ENCODE results near the gene YBEY. TPM values are rescaled to one million over a fixed set of nuclear protein-coding genes. Genes with fewer than 3 reads are reported as not detected.
A peak's percentile ranks its signal among the peaks of the same experiment; 100 is the strongest.

YBEY gene
- total and polyA plus RNA-seq, 2 of the 13 experiments (the other 11 are each of a cell fraction or from before 2014, with no cell fraction given) = 6.5 to 8.9 TPM

- TF ChIP-seq, protein P1, sequence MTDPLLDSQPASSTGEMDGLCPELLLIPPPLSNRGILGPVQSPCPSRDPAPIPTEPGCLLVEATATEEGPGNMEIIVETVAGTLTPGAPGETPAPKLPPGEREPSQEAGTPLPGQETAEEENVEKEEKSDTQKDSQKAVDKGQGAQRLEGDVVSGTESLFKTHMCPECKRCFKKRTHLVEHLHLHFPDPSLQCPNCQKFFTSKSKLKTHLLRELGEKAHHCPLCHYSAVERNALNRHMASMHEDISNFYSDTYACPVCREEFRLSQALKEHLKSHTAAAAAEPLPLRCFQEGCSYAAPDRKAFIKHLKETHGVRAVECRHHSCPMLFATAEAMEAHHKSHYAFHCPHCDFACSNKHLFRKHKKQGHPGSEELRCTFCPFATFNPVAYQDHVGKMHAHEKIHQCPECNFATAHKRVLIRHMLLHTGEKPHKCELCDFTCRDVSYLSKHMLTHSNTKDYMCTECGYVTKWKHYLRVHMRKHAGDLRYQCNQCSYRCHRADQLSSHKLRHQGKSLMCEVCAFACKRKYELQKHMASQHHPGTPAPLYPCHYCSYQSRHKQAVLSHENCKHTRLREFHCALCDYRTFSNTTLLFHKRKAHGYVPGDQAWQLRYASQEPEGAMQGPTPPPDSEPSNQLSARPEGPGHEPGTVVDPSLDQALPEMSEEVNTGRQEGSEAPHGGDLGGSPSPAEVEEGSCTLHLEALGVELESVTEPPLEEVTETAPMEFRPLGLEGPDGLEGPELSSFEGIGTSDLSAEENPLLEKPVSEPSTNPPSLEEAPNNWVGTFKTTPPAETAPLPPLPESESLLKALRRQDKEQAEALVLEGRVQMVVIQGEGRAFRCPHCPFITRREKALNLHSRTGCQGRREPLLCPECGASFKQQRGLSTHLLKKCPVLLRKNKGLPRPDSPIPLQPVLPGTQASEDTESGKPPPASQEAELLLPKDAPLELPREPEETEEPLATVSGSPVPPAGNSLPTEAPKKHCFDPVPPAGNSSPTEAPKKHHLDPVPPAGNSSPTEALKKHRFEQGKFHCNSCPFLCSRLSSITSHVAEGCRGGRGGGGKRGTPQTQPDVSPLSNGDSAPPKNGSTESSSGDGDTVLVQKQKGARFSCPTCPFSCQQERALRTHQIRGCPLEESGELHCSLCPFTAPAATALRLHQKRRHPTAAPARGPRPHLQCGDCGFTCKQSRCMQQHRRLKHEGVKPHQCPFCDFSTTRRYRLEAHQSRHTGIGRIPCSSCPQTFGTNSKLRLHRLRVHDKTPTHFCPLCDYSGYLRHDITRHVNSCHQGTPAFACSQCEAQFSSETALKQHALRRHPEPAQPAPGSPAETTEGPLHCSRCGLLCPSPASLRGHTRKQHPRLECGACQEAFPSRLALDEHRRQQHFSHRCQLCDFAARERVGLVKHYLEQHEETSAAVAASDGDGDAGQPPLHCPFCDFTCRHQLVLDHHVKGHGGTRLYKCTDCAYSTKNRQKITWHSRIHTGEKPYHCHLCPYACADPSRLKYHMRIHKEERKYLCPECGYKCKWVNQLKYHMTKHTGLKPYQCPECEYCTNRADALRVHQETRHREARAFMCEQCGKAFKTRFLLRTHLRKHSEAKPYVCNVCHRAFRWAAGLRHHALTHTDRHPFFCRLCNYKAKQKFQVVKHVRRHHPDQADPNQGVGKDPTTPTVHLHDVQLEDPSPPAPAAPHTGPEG (CRISPR knock-in tag; IDR thresholded peaks at IDR 0.05) = no peak
- TF ChIP-seq MXI1 (IDR thresholded peaks at IDR 0.05; ENCODE audit: borderline replicate concordance, low read depth, low read length) (no peak), KDM3A (CRISPR knock-in tag; IDR thresholded peaks at IDR 0.05; ENCODE audit: low read depth) (no peak), XBP1 (CRISPR knock-in tag; IDR thresholded peaks at IDR 0.05) (no peak)
Observed at GRCh38 chr21:46265736-46266525, 20.2 kb upstream of the YBEY start (continued).

DNA sequence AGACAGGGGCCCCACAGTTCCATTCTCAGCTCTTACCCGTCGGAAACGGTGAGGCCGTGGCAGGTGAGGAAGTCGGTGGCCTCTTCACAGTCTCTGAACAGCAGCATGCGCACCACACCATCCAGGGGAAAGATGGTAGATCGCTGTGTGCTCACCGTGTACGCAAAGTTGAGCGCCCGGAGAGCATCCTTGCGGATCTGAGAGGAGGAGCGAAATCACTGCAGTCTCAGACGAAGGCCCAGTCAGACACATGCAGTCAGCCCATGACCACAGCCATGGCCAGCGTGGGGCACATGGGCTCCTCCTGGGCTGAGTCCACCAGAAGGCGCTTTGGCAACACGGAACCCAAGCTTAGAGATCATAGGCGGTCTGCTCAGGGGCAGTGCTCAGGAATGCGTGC is 19.2 kb upstream of the YBEY start:
- intact Hi-C loops (cut with micrococcal nuclease; ENCODE audit: unreplicated experiment) = no loop called here
- TF ChIP-seq, protein P2, sequence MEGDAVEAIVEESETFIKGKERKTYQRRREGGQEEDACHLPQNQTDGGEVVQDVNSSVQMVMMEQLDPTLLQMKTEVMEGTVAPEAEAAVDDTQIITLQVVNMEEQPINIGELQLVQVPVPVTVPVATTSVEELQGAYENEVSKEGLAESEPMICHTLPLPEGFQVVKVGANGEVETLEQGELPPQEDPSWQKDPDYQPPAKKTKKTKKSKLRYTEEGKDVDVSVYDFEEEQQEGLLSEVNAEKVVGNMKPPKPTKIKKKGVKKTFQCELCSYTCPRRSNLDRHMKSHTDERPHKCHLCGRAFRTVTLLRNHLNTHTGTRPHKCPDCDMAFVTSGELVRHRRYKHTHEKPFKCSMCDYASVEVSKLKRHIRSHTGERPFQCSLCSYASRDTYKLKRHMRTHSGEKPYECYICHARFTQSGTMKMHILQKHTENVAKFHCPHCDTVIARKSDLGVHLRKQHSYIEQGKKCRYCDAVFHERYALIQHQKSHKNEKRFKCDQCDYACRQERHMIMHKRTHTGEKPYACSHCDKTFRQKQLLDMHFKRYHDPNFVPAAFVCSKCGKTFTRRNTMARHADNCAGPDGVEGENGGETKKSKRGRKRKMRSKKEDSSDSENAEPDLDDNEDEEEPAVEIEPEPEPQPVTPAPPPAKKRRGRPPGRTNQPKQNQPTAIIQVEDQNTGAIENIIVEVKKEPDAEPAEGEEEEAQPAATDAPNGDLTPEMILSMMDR (CRISPR knock-in tag; IDR thresholded peaks at IDR 0.05) = peak; percentile 22; the same call in 1 of the 2 replicates
- TF ChIP-seq AGO2 (optimal IDR thresholded peaks at IDR 0.05; ENCODE audit: low read depth, low read length) = peak; percentile 58
- TF ChIP-seq MIER2 (CRISPR knock-in tag; IDR thresholded peaks at IDR 0.05) = no peak
- no peak for TF ChIP-seq ARID2 (CRISPR knock-in tag; IDR thresholded peaks at IDR 0.05; ENCODE audit: borderline replicate concordance)
- TF ChIP-seq ATF2 (CRISPR knock-in tag; IDR thresholded peaks at IDR 0.05) = no peak
- no peak for TF ChIP-seq ZNF614 (CRISPR knock-in tag; IDR thresholded peaks at IDR 0.05; ENCODE audit: borderline replicate concordance)
- TF ChIP-seq HDAC2 (CRISPR knock-in tag; IDR thresholded peaks at IDR 0.05) = no peak
- TF ChIP-seq ZNF749 (CRISPR knock-in tag; IDR thresholded peaks at IDR 0.05; ENCODE audit: borderline replicate concordance) = no peak
- TF ChIP-seq MIXL1 (CRISPR knock-in tag; IDR thresholded peaks at IDR 0.05) = no peak
- no peak for TF ChIP-seq ZNF343 (CRISPR knock-in tag; IDR thresholded peaks at IDR 0.05)

More for the DNA sequence above, 19.2 kb upstream of the YBEY start:
- H3K27me3 ChIP-seq (ENCODE audit: control insufficient read depth in 1 of 2, insufficient read depth in 2 of 2, low read length in 2 of 2) = no peaks in the 10 kb centered on the region
- ChIA-PET CTCF (ENCODE audit: low intra/inter-chr PET ratio, low total read pairs) (no interaction called here), POLR2A (no interaction called here)
- FAIRE-seq (no peak), ATAC-seq (no peak; the same call in 2 of the 3 replicates), DNase-seq (ENCODE audit: low spot score) (no peak)
- no peak overlapping the region for H2AFZ ChIP-seq (ENCODE audit: low read length)
- no peak overlapping the region for H3K4me3 ChIP-seq (replicated peaks in 1 of 3; ENCODE audit: insufficient read depth in 1 of 3, low read depth in 2 of 3, low read length in 3 of 3)
- H3K27ac ChIP-seq (ENCODE audit: extremely low read length, insufficient read depth, low read length) = no peak overlapping the region
- in situ Hi-C loops (cut with HindIII; ENCODE audit: extremely low pct_ligation_motif_present, low pct_unique_long_range_greater_than_20kb) = no loop called here
- no peaks in the 10 kb centered on the region for H3K79me2 ChIP-seq (ENCODE audit: insufficient read depth, low read length)
- no peaks in the 10 kb centered on the region for H3K4me1 ChIP-seq (ENCODE audit: insufficient read depth, low read length)
- no peaks in the 10 kb centered on the region for H3K9me3 ChIP-seq (ENCODE audit: low read length)
- no peak overlapping the region for H3K4me2 ChIP-seq (ENCODE audit: low read depth, low read length)
- peaks cover 35 to 74% of the 10 kb centered on the region in 2 experiments for H3K36me3 ChIP-seq (replicated peaks in 1 of 2; ENCODE audit: control insufficient read depth in 1 of 2, insufficient read depth in 2 of 2, low read length in 2 of 2)
- H3K9ac ChIP-seq (ENCODE audit: insufficient read depth, low read depth, low read length) = no peak overlapping the region
- BruUV-seq (replicated peaks) = no TSS peak
- WGBS (ENCODE audit: low lambda C conversion rate) = 97% methylated on average over 19 of the region's 19 CpGs
- H4K20me1 ChIP-seq (ENCODE audit: insufficient read depth, low read length) = no peaks in the 10 kb centered on the region
